Suprapubic skin (tissue), 4 donors: ENCODE results near the gene GYG1. TPM values are rescaled to one million over a fixed set of nuclear protein-coding genes. Genes with fewer than 3 reads are reported as not detected.

Experiments used
- DNase-seq, 2 donors: peaks; one replicate each; pipeline ENCODE4 v3.0.0-alpha.2; 2019; ENCODE audit warnings: low spot score in 2 of 2
- H3K27ac ChIP-seq: fragments of 200-600 bp; sonication (generic); one replicate; pipeline ENCODE4 v1.5.1; 2019
- H3K27me3 ChIP-seq: fragments of 200-600 bp; sonication (generic); one replicate; pipeline ENCODE4 v1.5.1; 2019
- H3K36me3 ChIP-seq: fragments of 200-600 bp; sonication (generic); one replicate; pipeline ENCODE4 v1.5.1; 2019
- H3K4me1 ChIP-seq: fragments of 200-600 bp; sonication (generic); one replicate; pipeline ENCODE4 v1.5.1; 2019
- H3K4me3 ChIP-seq: fragments of 200-600 bp; sonication (generic); one replicate; pipeline ENCODE4 v1.5.1; 2019; ENCODE audit warnings: mild to moderate bottlenecking
- H3K9me3 ChIP-seq: fragments of 200-600 bp; sonication (generic); one replicate; pipeline ENCODE4 v1.5.1; 2019
- EP300 ChIP-seq: sonication (generic); formaldehyde crosslinking; IDR thresholded peaks from one replicate; pipeline ENCODE4 v1.6.1; 2017; ENCODE audit warnings: antibody characterized with exemption
- POLR2A ChIP-seq, 2 donors: fragments of 450-650 bp; IDR thresholded peaks; one replicate each; pipeline ENCODE4 v1.6.1; 2017; ENCODE audit warnings: antibody characterized with exemption in 2 of 2, mild to moderate bottlenecking in 2 of 2, moderate library complexity in 2 of 2
- POLR2AphosphoS5 ChIP-seq, 3 donors: sonication (generic); formaldehyde crosslinking; IDR thresholded peaks; one replicate each; pipeline ENCODE4 v1.6.1; 2017; ENCODE audit warnings: antibody characterized with exemption in 3 of 3
- WGBS: methylation state at CpG from one replicate; pipeline ENCODE4 v1.1.5; 2018; 5-methylcytosine and 5-hydroxymethylcytosine counted together
- total RNA-seq, 4 donors: library from RNA; depleted of rRNA; stranded (reverse); fragments of >200 nt; gene quantifications; one replicate each; pipeline ENCODE4 v1.1.0, GENCODE V29; 2016
- TF ChIP-seq, protein P1 (sequence below), 2 donors: fragments of 200-600 bp in 1 of 2; fragments of 450-650 bp in 1 of 2; sonication (generic) in 1 of 2; IDR thresholded peaks; one replicate each; pipeline ENCODE4 v1.5.1; 2016 to 2019; ENCODE audit warnings: antibody characterized with exemption in 2 of 2, mild to moderate bottlenecking in 1 of 2, moderate library complexity in 1 of 2

Gene GYG1
- total RNA-seq, 4 donors from 2014 or later = 9.3 to 17.5 (median 13.4) TPM

- Histone ChIP-seq H3K36me3 (peaks cover 48% of the 10 kb centered on the region), H3K4me1 (no peaks in the 10 kb centered on the region), H3K4me3 (no peak overlapping the region), H3K9me3 (no peaks in the 10 kb centered on the region), H3K27me3 (no peaks in the 10 kb centered on the region), H3K27ac (no peak overlapping the region)
- no peak for TF ChIP-seq POLR2A (IDR thresholded peaks at IDR 0.05)
- no peak for TF ChIP-seq POLR2AphosphoS5 (IDR thresholded peaks at IDR 0.05)
- no peak for TF ChIP-seq EP300
- TF ChIP-seq, protein P1, sequence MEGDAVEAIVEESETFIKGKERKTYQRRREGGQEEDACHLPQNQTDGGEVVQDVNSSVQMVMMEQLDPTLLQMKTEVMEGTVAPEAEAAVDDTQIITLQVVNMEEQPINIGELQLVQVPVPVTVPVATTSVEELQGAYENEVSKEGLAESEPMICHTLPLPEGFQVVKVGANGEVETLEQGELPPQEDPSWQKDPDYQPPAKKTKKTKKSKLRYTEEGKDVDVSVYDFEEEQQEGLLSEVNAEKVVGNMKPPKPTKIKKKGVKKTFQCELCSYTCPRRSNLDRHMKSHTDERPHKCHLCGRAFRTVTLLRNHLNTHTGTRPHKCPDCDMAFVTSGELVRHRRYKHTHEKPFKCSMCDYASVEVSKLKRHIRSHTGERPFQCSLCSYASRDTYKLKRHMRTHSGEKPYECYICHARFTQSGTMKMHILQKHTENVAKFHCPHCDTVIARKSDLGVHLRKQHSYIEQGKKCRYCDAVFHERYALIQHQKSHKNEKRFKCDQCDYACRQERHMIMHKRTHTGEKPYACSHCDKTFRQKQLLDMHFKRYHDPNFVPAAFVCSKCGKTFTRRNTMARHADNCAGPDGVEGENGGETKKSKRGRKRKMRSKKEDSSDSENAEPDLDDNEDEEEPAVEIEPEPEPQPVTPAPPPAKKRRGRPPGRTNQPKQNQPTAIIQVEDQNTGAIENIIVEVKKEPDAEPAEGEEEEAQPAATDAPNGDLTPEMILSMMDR (IDR thresholded peaks at IDR 0.05) = no peak
- 95% methylated on average over 1 of the region's 1 CpG for WGBS
- DNase-seq = no peak
These were observed 67.3 kb downstream of the GYG1 start for GRCh38 chr3:149058602-149059001.

GRCh38 chr3:149061776-149062175 is 70.4 kb downstream of the GYG1 start:
- 88% methylated on average over 2 of the region's 2 CpGs for WGBS
- Histone ChIP-seq H3K36me3 (peaks cover 32% of the 10 kb centered on the region), H3K27ac (no peak overlapping the region)

GRCh38 chr3:149067883-149068282 is 76.5 kb downstream of the GYG1 start:
- Histone ChIP-seq H3K4me3 (no peak overlapping the region), H3K27ac (no peak overlapping the region), H3K9me3 (no peaks in the 10 kb centered on the region), H3K4me1 (no peaks in the 10 kb centered on the region), H3K36me3 (peaks cover 29% of the 10 kb centered on the region), H3K27me3 (no peaks in the 10 kb centered on the region)
- DNase-seq = no peak
- TF ChIP-seq, protein P1 (IDR thresholded peaks at IDR 0.05) = no peak
- TF ChIP-seq POLR2A (IDR thresholded peaks at IDR 0.05) (no peak), EP300 (no peak), POLR2AphosphoS5 (IDR thresholded peaks at IDR 0.05) (no peak)
- WGBS = 95% methylated on average over 8 of the region's 8 CpGs

More at GRCh38 chr3:149061776-149062175, 70.4 kb downstream of the GYG1 start:
- no peaks in the 10 kb centered on the region for H3K27me3 ChIP-seq
- TF ChIP-seq POLR2A (IDR thresholded peaks at IDR 0.05) = no peak
- TF ChIP-seq, protein P1 (IDR thresholded peaks at IDR 0.05) = no peak
- TF ChIP-seq POLR2AphosphoS5 (IDR thresholded peaks at IDR 0.05) = no peak
- TF ChIP-seq EP300 = no peak
- no peaks in the 10 kb centered on the region for H3K4me1 ChIP-seq
- no peak overlapping the region for H3K4me3 ChIP-seq
- DNase-seq = no peak
- no peaks in the 10 kb centered on the region for H3K9me3 ChIP-seq

Other genes with a start within 250 kb of the GYG1 start
- gene CPB1, start 163.7 kb upstream of the GYG1 start, total RNA-seq = not detected
- gene CPA3, start 126.2 kb upstream of the GYG1 start, total RNA-seq = 1 to 10 TPM; 1.8 to 4.4 (median 2.4) TPM
- 10 to 100 TPM in 2 of 4 donors, 1 to 10 TPM in 2; 5.3 to 15.8 (median 8.6) TPM for gene HLTF, start 95.0 kb downstream of the GYG1 start, total RNA-seq
- gene HPS3, start 138.1 kb downstream of the GYG1 start, total RNA-seq = 10 to 100 TPM in 3 of 4 donors, 1 to 10 TPM in 1; 7.3 to 15.8 (median 11.8) TPM
- gene CP, start 230.3 kb downstream of the GYG1 start, total RNA-seq = 10 to 100 TPM in 1 of 4 donors, 1 to 10 TPM in 3; 1.7 to 10.2 (median 4.0) TPM